HepG2 (cell line): ENCODE data around the gene UPK1B. TPM values are rescaled to one million over a fixed set of nuclear protein-coding genes. Genes with fewer than 3 reads are reported as not detected.

Experiments used
- GMEB1 ChIP-seq: sonication (generic); formaldehyde crosslinking; IDR thresholded peaks from 2 replicates; pipeline ENCODE4 v1.5.1; 2020; ENCODE audit warnings: missing genetic modification reagents, mild to moderate bottlenecking, borderline replicate concordance
- JDP2 ChIP-seq: sonication (generic); formaldehyde crosslinking; IDR thresholded peaks from 2 replicates; pipeline ENCODE4 v1.8.1; 2022; ENCODE audit warnings: missing genetic modification reagents, borderline replicate concordance
- JUNB ChIP-seq: sonication (generic); formaldehyde crosslinking; IDR thresholded peaks from 2 replicates; pipeline ENCODE4 v1.8.0; 2022; ENCODE audit warnings: missing genetic modification reagents, mild to moderate bottlenecking, borderline replicate concordance
- KLF9 ChIP-seq: IDR thresholded peaks from 2 replicates; pipeline ENCODE4 v1.6.1; 2016; ENCODE audit warnings: low read depth
- SAP130 ChIP-seq: IDR thresholded peaks from 2 replicates; pipeline ENCODE4 v1.6.1; 2016; ENCODE audit warnings: low read depth
- SMYD3 ChIP-seq: sonication (generic); formaldehyde crosslinking; IDR thresholded peaks from 2 replicates; pipeline ENCODE4 v1.8.1; 2023; ENCODE audit warnings: mild to moderate bottlenecking, missing genetic modification reagents
- SOX13 ChIP-seq, 3 experiments: fragments of 450-650 bp in 1 of 3; sonication (generic) in 1 of 3; formaldehyde crosslinking in 1 of 3; IDR thresholded peaks in 2 of 3; conservative IDR thresholded peaks in 1 of 3; 2 replicates each; pipeline versions ENCODE4 v1.5.0 to v1.6.1; 2016 to 2020; ENCODE audit warnings: antibody characterized with exemption in 1 of 3, mild to moderate bottlenecking in 1 of 3, missing compliant biosample characterization in 1 of 3, missing genetic modification reagents in 1 of 3, moderate library complexity in 1 of 3
- TAF15 ChIP-seq: fragments of 200-400 bp; formaldehyde crosslinking; IDR thresholded peaks from one replicate; pipeline ENCODE4 v1.6.1; 2018; ENCODE audit warnings: mild to moderate bottlenecking, low read depth, low read length; ENCODE audit not compliant: poor library complexity, severe bottlenecking
- U2AF2 ChIP-seq: fragments of 200-400 bp; formaldehyde crosslinking; IDR thresholded peaks from 2 replicates; pipeline ENCODE4 v1.6.1; 2017; ENCODE audit warnings: low read depth, mild to moderate bottlenecking, low read length
- USF2 ChIP-seq, 2 experiments: sonication (generic) in 1 of 2; formaldehyde crosslinking in 1 of 2; IDR thresholded peaks; 2 replicates each; pipeline versions ENCODE4 v1.5.1 to v1.6.1; 2011 to 2020; ENCODE audit warnings: borderline replicate concordance in 1 of 2, low read depth in 1 of 2, low read length in 1 of 2, mild to moderate bottlenecking in 1 of 2, missing genetic modification reagents in 1 of 2, moderate library complexity in 1 of 2
- ZFP1 ChIP-seq: IDR thresholded peaks from 2 replicates; pipeline ENCODE4 v1.6.1; 2016
- ZNF564 ChIP-seq: sonication (generic); formaldehyde crosslinking; IDR thresholded peaks from 2 replicates; pipeline ENCODE4 v1.8.1; 2023; ENCODE audit warnings: mild to moderate bottlenecking, missing genetic modification reagents
- ZNF567 ChIP-seq: sonication (generic); formaldehyde crosslinking; IDR thresholded peaks from 2 replicates; pipeline ENCODE4 v1.8.1; 2023; ENCODE audit warnings: mild to moderate bottlenecking, missing genetic modification reagents, borderline replicate concordance
- ZNF574 ChIP-seq: sonication (generic); formaldehyde crosslinking; IDR thresholded peaks from 2 replicates; pipeline ENCODE4 v1.4.0; 2020; ENCODE audit warnings: missing genetic modification reagents
- ZNF800 ChIP-seq: sonication (generic); formaldehyde crosslinking; IDR thresholded peaks from 2 replicates; pipeline ENCODE4 v1.4.0; 2020; ENCODE audit warnings: missing genetic modification reagents
- polyA plus RNA-seq, 8 experiments: library from polyadenylated mRNA; depleted of rRNA in 3 of 8; stranded (reverse) in 7 of 8; unstranded in 1 of 8; fragments of >200 nt; fragmentation: Illumina TruSeq in 4 of 8; extraction: Trizol in 4 of 8; gene quantifications; 2 replicates each; pipeline versions ENCODE4 v1.2.1 to v1.2.3, GENCODE V29; 2011 to 2016; ENCODE audit warnings: low read depth in 4 of 8, missing spikeins in 1 of 8, mixed read lengths in 1 of 8; ENCODE audit not compliant: insufficient read depth in 1 of 8
- total RNA-seq, 5 experiments: library from RNA; depleted of rRNA; stranded (reverse); fragments of >200 nt; fragmentation: Illumina TruSeq; extraction: Trizol; gene quantifications; 2 replicates each; pipeline ENCODE4 v1.2.3, GENCODE V29; 2016; ENCODE audit warnings: low read depth in 1 of 5
- TF ChIP-seq, protein P1 (sequence below): sonication (generic); formaldehyde crosslinking; IDR thresholded peaks from 2 replicates; pipeline ENCODE4 v1.4.0; 2020; ENCODE audit warnings: missing genetic modification reagents

UPK1B gene
- total and polyA plus RNA-seq, 2 of the 13 experiments (the other 11 are each of a cell fraction or from before 2014, with no cell fraction given) = not detected

GRCh38 chr3:119240591-119241434 lies 67.4 kb downstream of the UPK1B start, which contains the start of gene B4GALT4 (continued):
- peak; percentile 49 for TF ChIP-seq GMEB1 (CRISPR knock-in tag)
- no peak for TF ChIP-seq KLF9 (CRISPR knock-in tag)
- TF ChIP-seq ZNF574 (CRISPR knock-in tag) = peak; percentile 44; the same call in 1 of the 2 replicates
- no peak; the same call in 1 of the 2 replicates for TF ChIP-seq SOX13 (IDR thresholded peaks at IDR 0.05)
- TF ChIP-seq SOX13 (CRISPR knock-in tag; conservative IDR thresholded peaks at IDR 0.05 in 1 of 2, IDR thresholded peaks at IDR 0.05 in 1 of 2) = no peak
- no peak for TF ChIP-seq ZFP1 (CRISPR knock-in tag)
- no peak for TF ChIP-seq ZNF800
- peak; percentile 87; the same call in 1 of the 2 replicates for TF ChIP-seq ZNF567 (CRISPR knock-in tag)
- no peak for TF ChIP-seq SMYD3
- TF ChIP-seq USF2 (IDR thresholded peaks at IDR 0.05; ENCODE audit: low read depth, low read length) = no peak
- TF ChIP-seq USF2 (CRISPR knock-in tag; IDR thresholded peaks at IDR 0.05; ENCODE audit: borderline replicate concordance) = no peak
- no peak for TF ChIP-seq U2AF2
- peak; percentile 42; the same call in 1 of the 2 replicates for TF ChIP-seq ZNF564 (CRISPR knock-in tag)
- TF ChIP-seq, protein P1, sequence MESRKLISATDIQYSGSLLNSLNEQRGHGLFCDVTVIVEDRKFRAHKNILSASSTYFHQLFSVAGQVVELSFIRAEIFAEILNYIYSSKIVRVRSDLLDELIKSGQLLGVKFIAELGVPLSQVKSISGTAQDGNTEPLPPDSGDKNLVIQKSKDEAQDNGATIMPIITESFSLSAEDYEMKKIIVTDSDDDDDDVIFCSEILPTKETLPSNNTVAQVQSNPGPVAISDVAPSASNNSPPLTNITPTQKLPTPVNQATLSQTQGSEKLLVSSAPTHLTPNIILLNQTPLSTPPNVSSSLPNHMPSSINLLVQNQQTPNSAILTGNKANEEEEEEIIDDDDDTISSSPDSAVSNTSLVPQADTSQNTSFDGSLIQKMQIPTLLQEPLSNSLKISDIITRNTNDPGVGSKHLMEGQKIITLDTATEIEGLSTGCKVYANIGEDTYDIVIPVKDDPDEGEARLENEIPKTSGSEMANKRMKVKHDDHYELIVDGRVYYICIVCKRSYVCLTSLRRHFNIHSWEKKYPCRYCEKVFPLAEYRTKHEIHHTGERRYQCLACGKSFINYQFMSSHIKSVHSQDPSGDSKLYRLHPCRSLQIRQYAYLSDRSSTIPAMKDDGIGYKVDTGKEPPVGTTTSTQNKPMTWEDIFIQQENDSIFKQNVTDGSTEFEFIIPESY (CRISPR knock-in tag) = no peak
- no peak for TF ChIP-seq TAF15
- TF ChIP-seq JDP2 (CRISPR knock-in tag) = no peak
- no peak for TF ChIP-seq JUNB (CRISPR knock-in tag)
- TF ChIP-seq SAP130 = peak; percentile 59
